HEK293 (cell line): Measurements from ENCODE around the gene AP2A1.

Source experiments
- RBAK ChIP-seq: fragments of 450-650 bp; formaldehyde crosslinking; IDR thresholded peaks from 2 replicates; pipeline ENCODE4 v1.5.1; 2016; ENCODE audit warnings: missing biosample characterization, missing genetic modification characterization
- REPIN1 ChIP-seq: fragments of 450-650 bp; formaldehyde crosslinking; IDR thresholded peaks from 2 replicates; pipeline ENCODE4 v1.5.1; 2017; ENCODE audit warnings: missing biosample characterization, missing genetic modification characterization, low read depth
- REST ChIP-seq: fragments of 450-650 bp; formaldehyde crosslinking; IDR thresholded peaks from 2 replicates; pipeline ENCODE4 v1.5.1; 2016; ENCODE audit warnings: missing biosample characterization, missing genetic modification characterization
- YY1 ChIP-seq: fragments of 450-650 bp; formaldehyde crosslinking; IDR thresholded peaks from 2 replicates; pipeline ENCODE4 v1.5.1; 2018; ENCODE audit warnings: missing biosample characterization, missing genetic modification characterization
- ZBTB17 ChIP-seq: fragments of 450-650 bp; formaldehyde crosslinking; IDR thresholded peaks from 2 replicates; pipeline ENCODE4 v1.5.1; 2016; ENCODE audit warnings: missing biosample characterization, missing genetic modification characterization
- ZNF274 ChIP-seq, 2 experiments: fragments of 200-500 bp in 1 of 2; fragments of 450-650 bp in 1 of 2; sonication (Bioruptor generic) in 1 of 2; formaldehyde crosslinking in 1 of 2; IDR thresholded peaks; 2 replicates each; pipeline versions ENCODE4 v1.5.1 to v1.6.1; 2014 to 2016; ENCODE audit warnings: borderline replicate concordance in 1 of 2, inconsistent platforms in 1 of 2, low read length in 1 of 2, missing biosample characterization in 1 of 2, missing genetic modification characterization in 1 of 2
- ZNF501 ChIP-seq: fragments of 450-650 bp; formaldehyde crosslinking; IDR thresholded peaks from 2 replicates; pipeline ENCODE4 v1.5.1; 2016; ENCODE audit warnings: missing biosample characterization, missing genetic modification characterization

- TF ChIP-seq YY1: no peak
- no peak for TF ChIP-seq REPIN1 (tag by site-specific recombination)
- TF ChIP-seq RBAK: no peak
- no peak for TF ChIP-seq ZBTB17
- TF ChIP-seq REST (tag by site-specific recombination): no peak
- TF ChIP-seq ZNF501 (tag by site-specific recombination): no peak
- TF ChIP-seq ZNF274 (IDR thresholded peaks at IDR 0.05; ENCODE audit: low read length): no peak
- TF ChIP-seq ZNF274 (tag by site-specific recombination; IDR thresholded peaks at IDR 0.05; ENCODE audit: borderline replicate concordance): no peak
These were observed 85.9 kb downstream of the AP2A1 start for GRCh38 chr19:49852631-49853126.
